DMS114 treated with DMSO at 0.1 percent for 48 hours (cell line): ENCODE results near the gene TMEM232.
"Not testable (repeated sequence)": the region's sequence is repeated elsewhere in the genome, so short reads cannot be mapped to it uniquely, and the experiment has no call there.

ENCODE experiments used
- DNase-seq: peaks from one replicate; lab custom pipeline; 2025; ENCODE audit not compliant: unreplicated experiment; lab: John Stamatoyannopoulos, UW

The TMEM232 gene

GRCh38 chr5:110726249-110727024 lies at the start of gene TMEM232:
Gene TMEM232 (minus strand): TSS chr5:110726671. CDS start chr5:110667352, 59,319 bp downstream.
- peak; percentile 54 for DNase-seq

GRCh38 chr5:110770286-110770685 lies 43.8 kb upstream of the TMEM232 start:
- DNase-seq: no peak

GRCh38 chr5:110769000-110769681 lies 42.7 kb upstream of the TMEM232 start:
- no peak for DNase-seq

GRCh38 chr5:110768138-110768860 lies 41.8 kb upstream of the TMEM232 start:
- DNase-seq: no peak

GRCh38 chr5:110760158-110760557 lies 33.7 kb upstream of the TMEM232 start:
- DNase-seq: no peak

- peak; percentile 44 for DNase-seq
Measured at GRCh38 chr5:110757118-110757729, 30.8 kb upstream of the TMEM232 start.

- no peak for DNase-seq
Measured at GRCh38 chr5:110754181-110754580, 27.7 kb upstream of the TMEM232 start.

- DNase-seq: no peak
Measured at GRCh38 chr5:110753600-110753999, 27.1 kb upstream of the TMEM232 start.

- no peak for DNase-seq
Measured at GRCh38 chr5:110752953-110753352, 26.5 kb upstream of the TMEM232 start.

- no peak for DNase-seq
Measured at GRCh38 chr5:110751902-110752762, 25.7 kb upstream of the TMEM232 start.

GRCh38 chr5:110738812-110739651 lies 12.6 kb upstream of the TMEM232 start, which contains the start of gene SLC25A46:
Gene SLC25A46 (plus strand): TSS chr5:110739007. CDS start chr5:110739120, 113 bp downstream.
- peak; percentile 83 for DNase-seq

GRCh38 chr5:110738503-110738811 lies 12.0 kb upstream of the TMEM232 start:
- no peak for DNase-seq

- no peak for DNase-seq
Measured at GRCh38 chr5:110736753-110737152, 10.3 kb upstream of the TMEM232 start.

GRCh38 chr5:110735556-110735955 lies 9.1 kb upstream of the TMEM232 start:
- DNase-seq: no peak

GRCh38 chr5:110734101-110734500 lies 7.6 kb upstream of the TMEM232 start:
- no peak for DNase-seq

GRCh38 chr5:110731499-110731898 lies 5.0 kb upstream of the TMEM232 start:
- DNase-seq: not testable (repeated sequence)

- DNase-seq: peak; percentile 20
Measured at GRCh38 chr5:110727025-110727314, 499 bp upstream of the TMEM232 start.

GRCh38 chr5:110718311-110718710 lies 8.2 kb downstream of the TMEM232 start:
- no peak for DNase-seq
